ENCODE measurements around the gene STMN1. TPM values are rescaled to one million over a fixed set of nuclear protein-coding genes. Genes with fewer than 3 reads are reported as not detected.
"Not testable (repeated sequence)": the region's sequence is repeated elsewhere in the genome, so short reads cannot be mapped to it uniquely, and the experiment has no call there.

STMN1 gene
- total RNA-seq, 1 donor from 2014 or later, result 856 TPM

- no peak for TF ChIP-seq CTCF (IDR thresholded peaks at IDR 0.05; ENCODE audit: unreplicated experiment)
- Mint-ChIP-seq H3K9me3 (ENCODE audit: low read depth) (peaks cover 13% of the 10 kb centered on the region), H3K4me1 (ENCODE audit: low read depth) (no peaks in the 10 kb centered on the region), H3K27me3 (no peaks in the 10 kb centered on the region), H3K36me3 (ENCODE audit: insufficient read depth) (peaks cover 2% of the 10 kb centered on the region), H3K27ac (no peak overlapping the region), H3K4me3 (ENCODE audit: low read depth) (no peak overlapping the region)
- DNase-seq (ENCODE audit: low spot score, unreplicated experiment), result no peak
Observed at GRCh38 chr1:25947027-25947426, 40.8 kb upstream of the STMN1 start.

- no peak for DNase-seq (ENCODE audit: low spot score, unreplicated experiment)
- no peak overlapping the region for H3K4me3 Mint-ChIP-seq (ENCODE audit: low read depth)
- peak overlapping the region; percentile 73 for H3K27ac Mint-ChIP-seq
- TF ChIP-seq CTCF (IDR thresholded peaks at IDR 0.05; ENCODE audit: unreplicated experiment), result no peak
- peaks cover 2% of the 10 kb centered on the region for H3K36me3 Mint-ChIP-seq (ENCODE audit: insufficient read depth)
- H3K9me3 Mint-ChIP-seq (ENCODE audit: low read depth), result peaks cover 13% of the 10 kb centered on the region
- H3K4me1 Mint-ChIP-seq (ENCODE audit: low read depth), result no peaks in the 10 kb centered on the region
- H3K27me3 Mint-ChIP-seq, result no peaks in the 10 kb centered on the region
Observed at GRCh38 chr1:25945761-25946160, 39.5 kb upstream of the STMN1 start.

- H3K4me1 Mint-ChIP-seq (ENCODE audit: low read depth), result no peaks in the 10 kb centered on the region
- no peak overlapping the region for H3K27ac Mint-ChIP-seq
- no peak for DNase-seq (ENCODE audit: low spot score, unreplicated experiment)
- H3K4me3 Mint-ChIP-seq (ENCODE audit: low read depth), result no peak overlapping the region
- no peak for TF ChIP-seq CTCF (IDR thresholded peaks at IDR 0.05; ENCODE audit: unreplicated experiment)
- H3K36me3 Mint-ChIP-seq (ENCODE audit: insufficient read depth), result peaks cover 2% of the 10 kb centered on the region
- peaks cover 13% of the 10 kb centered on the region for H3K9me3 Mint-ChIP-seq (ENCODE audit: low read depth)
- H3K27me3 Mint-ChIP-seq, result no peaks in the 10 kb centered on the region
Observed at GRCh38 chr1:25944986-25945385, 38.8 kb upstream of the STMN1 start.

GRCh38 chr1:25943511-25943910, 37.3 kb upstream of the STMN1 start:
- peaks cover 13% of the 10 kb centered on the region for H3K9me3 Mint-ChIP-seq (ENCODE audit: low read depth)
- not testable (repeated sequence) for H3K27me3 Mint-ChIP-seq; DNase-seq (ENCODE audit: low spot score, unreplicated experiment); H3K36me3 Mint-ChIP-seq (ENCODE audit: insufficient read depth); H3K27ac Mint-ChIP-seq; H3K4me1 Mint-ChIP-seq (ENCODE audit: low read depth); H3K4me3 Mint-ChIP-seq (ENCODE audit: low read depth)

GRCh38 chr1:25936947-25937346, 30.7 kb upstream of the STMN1 start:
- TF ChIP-seq CTCF (IDR thresholded peaks at IDR 0.05; ENCODE audit: unreplicated experiment), result no peak
- DNase-seq (ENCODE audit: low spot score, unreplicated experiment), result no peak
- Mint-ChIP-seq H3K4me3 (ENCODE audit: low read depth) (no peak overlapping the region), H3K36me3 (ENCODE audit: insufficient read depth) (no peaks in the 10 kb centered on the region), H3K4me1 (ENCODE audit: low read depth) (peaks cover 2% of the 10 kb centered on the region), H3K27ac (no peak overlapping the region), H3K9me3 (ENCODE audit: low read depth) (no peaks in the 10 kb centered on the region), H3K27me3 (peaks cover 16% of the 10 kb centered on the region)

- no peaks in the 10 kb centered on the region for H3K9me3 Mint-ChIP-seq (ENCODE audit: low read depth)
- H3K4me3 Mint-ChIP-seq (ENCODE audit: low read depth), result no peak overlapping the region
- peaks cover 29% of the 10 kb centered on the region for H3K27me3 Mint-ChIP-seq
- H3K4me1 Mint-ChIP-seq (ENCODE audit: low read depth), result peaks cover 2% of the 10 kb centered on the region
- no peak for DNase-seq (ENCODE audit: low spot score, unreplicated experiment)
- H3K27ac Mint-ChIP-seq, result peak overlapping the region; percentile 61
- no peaks in the 10 kb centered on the region for H3K36me3 Mint-ChIP-seq (ENCODE audit: insufficient read depth)
- TF ChIP-seq CTCF (IDR thresholded peaks at IDR 0.05; ENCODE audit: unreplicated experiment), result no peak
Observed at GRCh38 chr1:25933479-25934365, 27.5 kb upstream of the STMN1 start.

- H3K27me3 Mint-ChIP-seq, result peaks cover 29% of the 10 kb centered on the region
- not testable (repeated sequence) for H3K36me3 Mint-ChIP-seq (ENCODE audit: insufficient read depth); H3K4me1 Mint-ChIP-seq (ENCODE audit: low read depth); H3K27ac Mint-ChIP-seq; DNase-seq (ENCODE audit: low spot score, unreplicated experiment); H3K4me3 Mint-ChIP-seq (ENCODE audit: low read depth); H3K9me3 Mint-ChIP-seq (ENCODE audit: low read depth)
Observed at GRCh38 chr1:25932811-25933400, 26.7 kb upstream of the STMN1 start.
